ENCODE data around the gene CHURC1.

CHURC1 gene

GRCh38 chr14:64915797-64916196 lies 1.5 kb downstream of the CHURC1 start:
- ChIA-PET CTCF (interaction anchor here (0.5 kb wide), 1 partner anchor 56 kb away, joined by 3 read pairs; no protein-coding TSS in a partner anchor), POLR2A (ENCODE audit: low non-redundant PET) (no interaction called here)
- DNase-seq (ENCODE audit: low spot score): no peak
- TF ChIP-seq CTCF (conservative IDR thresholded peaks at IDR 0.05; ENCODE audit: low read depth): no peak
- H3K27ac ChIP-seq: no peak overlapping the region

GRCh38 chr14:64918216-64918615 lies 4.0 kb downstream of the CHURC1 start:
- no peak for DNase-seq (ENCODE audit: low spot score)
- no peak for TF ChIP-seq CTCF (conservative IDR thresholded peaks at IDR 0.05; ENCODE audit: low read depth)
- no peak overlapping the region for H3K27ac ChIP-seq
- CTCF ChIA-PET: no interaction called here
- POLR2A ChIA-PET (ENCODE audit: low non-redundant PET): no interaction called here

- ChIA-PET CTCF (interaction anchor here (0.7 to 1.0 kb wide), 2 partner anchors 8 to 187 kb away, joined by 3 read pairs; no protein-coding TSS in a partner anchor), POLR2A (ENCODE audit: low non-redundant PET) (interaction anchor here (0.6 kb wide), 1 partner anchor 601 kb away, joined by 4 read pairs; no protein-coding TSS in a partner anchor)
- DNase-seq (ENCODE audit: low spot score): no peak
- no peak for TF ChIP-seq CTCF (conservative IDR thresholded peaks at IDR 0.05; ENCODE audit: low read depth)
- no peak overlapping the region for H3K27ac ChIP-seq
Observed at GRCh38 chr14:64919215-64919614, 5.0 kb downstream of the CHURC1 start.

GRCh38 chr14:64919618-64920017 lies 5.4 kb downstream of the CHURC1 start:
- no peak for TF ChIP-seq CTCF (conservative IDR thresholded peaks at IDR 0.05; ENCODE audit: low read depth)
- CTCF ChIA-PET: interaction anchor here (1.0 kb wide), 1 partner anchor 9 kb away, joined by 3 read pairs; no protein-coding TSS in a partner anchor

GRCh38 chr14:64920465-64920864 lies 6.2 kb downstream of the CHURC1 start:
- H3K27ac ChIP-seq: no peak overlapping the region
- TF ChIP-seq CTCF (conservative IDR thresholded peaks at IDR 0.05; ENCODE audit: low read depth): no peak
- no peak for DNase-seq (ENCODE audit: low spot score)
- ChIA-PET POLR2A (ENCODE audit: low non-redundant PET) (no interaction called here), CTCF (interaction anchor here (1.0 kb wide), 1 partner anchor 10 kb away, joined by 3 read pairs; no protein-coding TSS in a partner anchor)

More at GRCh38 chr14:64919618-64920017, 5.4 kb downstream of the CHURC1 start:
- DNase-seq (ENCODE audit: low spot score): no peak
- POLR2A ChIA-PET (ENCODE audit: low non-redundant PET): no interaction called here
- H3K27ac ChIP-seq: no peak overlapping the region

GRCh38 chr14:64923015-64923414 lies 8.8 kb downstream of the CHURC1 start:
- no peak for DNase-seq (ENCODE audit: low spot score)

More at GRCh38 chr14:64923015-64923414, 8.8 kb downstream of the CHURC1 start:
- ChIA-PET POLR2A (ENCODE audit: low non-redundant PET) (interaction anchor here (1.0 kb wide), 1 partner anchor 8 kb away, joined by 9 read pairs; the partner anchor contains the start of gene CHURC1), CTCF (interaction anchor here (0.7 kb wide), 1 partner anchor 412 kb away, joined by 8 read pairs; no protein-coding TSS in a partner anchor)
- TF ChIP-seq CTCF (conservative IDR thresholded peaks at IDR 0.05; ENCODE audit: low read depth): no peak
- no peak overlapping the region for H3K27ac ChIP-seq
